Regular cardiac myocyte (primary cell): ENCODE measurements around the gene AKR1C8. TPM values are rescaled to one million over a fixed set of nuclear protein-coding genes. Genes with fewer than 3 reads are reported as not detected.

Experiments used
- total RNA-seq: library from RNA; depleted of rRNA; stranded (reverse); fragments of >200 nt; gene quantifications from 2 replicates; pipeline ENCODE4 v1.2.3, GENCODE V29; 2014

Gene AKR1C8
- total RNA-seq = not detected in 2 replicates

DNA sequence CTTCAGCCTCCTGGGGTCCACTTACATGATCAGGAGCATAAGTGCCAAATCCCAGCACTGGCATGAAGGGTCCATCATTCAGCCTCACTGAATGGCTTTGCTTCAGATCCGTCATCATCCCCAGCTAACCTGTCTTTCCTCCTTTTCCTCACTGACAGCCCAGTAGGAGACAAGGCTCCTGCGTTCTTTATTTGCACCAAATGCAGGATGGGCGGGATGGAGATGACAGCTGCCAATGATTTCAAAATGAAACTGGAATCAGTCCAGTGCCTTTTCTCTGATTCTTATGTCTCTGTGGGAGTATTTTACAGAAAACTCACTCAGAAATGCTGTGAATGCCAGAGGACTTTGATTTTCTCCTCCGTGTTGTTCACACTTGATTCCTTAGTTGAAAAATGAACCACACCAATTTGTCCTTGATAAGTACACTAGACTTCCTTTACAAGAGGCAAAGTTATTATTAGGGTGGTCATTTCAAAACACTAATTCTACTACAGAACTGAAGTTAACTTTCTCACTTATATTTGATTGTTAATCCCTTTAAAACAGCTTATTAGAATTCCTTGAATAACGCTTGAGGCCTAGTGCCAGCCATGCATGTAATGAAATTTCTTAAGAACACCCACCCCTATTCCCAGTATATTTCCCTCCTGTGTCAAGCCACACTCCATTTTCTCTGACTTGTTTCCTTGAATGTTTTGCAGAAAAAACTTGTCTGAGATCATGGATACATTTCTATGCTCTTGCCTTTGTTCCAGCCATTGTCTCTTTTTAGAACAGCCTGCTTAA is at the start of gene AKR1C8:
Gene AKR1C8, minus strand, starts transcription at position 164 of the 789 bp plus-strand sequence. Its CDS starts 46 bp downstream, at position 118.

DNA sequence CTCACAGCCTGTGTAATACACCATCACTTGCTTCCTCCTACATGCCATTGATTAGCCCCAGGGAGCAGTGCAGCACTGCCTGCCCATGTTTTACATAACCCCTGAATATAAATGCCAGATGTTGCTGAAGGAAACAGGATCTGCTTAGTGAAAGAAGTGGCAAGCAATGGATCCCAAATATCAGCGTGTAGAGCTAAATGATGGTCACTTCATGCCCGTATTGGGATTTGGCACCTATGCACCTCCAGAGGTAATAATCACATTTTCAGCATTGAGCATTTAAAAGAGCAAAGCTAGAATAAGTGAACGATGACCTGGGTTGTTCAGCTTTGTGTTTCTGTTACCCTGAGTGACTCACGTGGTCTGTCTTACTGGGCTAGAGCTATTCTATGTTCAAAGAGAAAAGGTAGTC is 11.8 kb upstream of the AKR1C8 start, which contains the start of gene AKR1C4:
Gene AKR1C4, plus strand, starts transcription at position 136 of the 412 bp plus-strand sequence. Its CDS starts 31 bp downstream, at position 167.

Other genes starting within 250 kb of the AKR1C8 start
- 69.3 and 122 TPM in 2 replicates for gene AKR1C1, start 221.7 kb downstream of the AKR1C8 start, total RNA-seq
- gene AKR1C2, start 181.3 kb downstream of the AKR1C8 start, total RNA-seq = 11.0 and 73.6 TPM in 2 replicates
- gene AKR1C3, start 90.7 kb downstream of the AKR1C8 start, total RNA-seq = 59.8 and 91.6 TPM in 2 replicates
- not detected in 2 replicates for gene AKR1C4, start 11.7 kb upstream of the AKR1C8 start, total RNA-seq
- not detected in 2 replicates for gene UCN3, start 179.8 kb upstream of the AKR1C8 start, total RNA-seq
- gene TUBAL3, start 219.7 kb upstream of the AKR1C8 start, total RNA-seq = under 0.01 TPM in 1 of 2 replicates, not detected in the other
- 22.6 and 38.3 TPM in 2 replicates for gene NET1, start 227.4 kb upstream of the AKR1C8 start, total RNA-seq